Upper lobe of left lung (tissue), 4 donors: ENCODE measurements around the gene EPX.
A peak's percentile ranks its signal among the peaks of the same experiment; 100 is the strongest.

ENCODE experiments used
- CTCF ChIP-seq, 6 experiments: fragments of 450-650 bp in 4 of 6; fragments of 200-600 bp in 2 of 6; sonication (generic) in 2 of 6; IDR thresholded peaks; one replicate each; pipeline ENCODE4 v1.5.1; 2016 to 2019; ENCODE audit warnings: antibody characterized with exemption in 6 of 6
- EP300 ChIP-seq, 4 donors: sonication (generic); formaldehyde crosslinking; IDR thresholded peaks; one replicate each; pipeline ENCODE4 v1.5.1; 2017; ENCODE audit warnings: antibody characterized with exemption in 4 of 4, control low read depth in 2 of 4
- POLR2A ChIP-seq, 4 donors: fragments of 450-650 bp; IDR thresholded peaks; one replicate each; pipeline ENCODE4 v1.5.1; 2016 to 2017; ENCODE audit warnings: antibody characterized with exemption in 4 of 4, mild to moderate bottlenecking in 2 of 4
- POLR2AphosphoS5 ChIP-seq, 2 donors: sonication (generic); formaldehyde crosslinking; IDR thresholded peaks; one replicate each; pipeline ENCODE4 v1.5.1; 2017; ENCODE audit warnings: antibody characterized with exemption in 2 of 2

DNA sequence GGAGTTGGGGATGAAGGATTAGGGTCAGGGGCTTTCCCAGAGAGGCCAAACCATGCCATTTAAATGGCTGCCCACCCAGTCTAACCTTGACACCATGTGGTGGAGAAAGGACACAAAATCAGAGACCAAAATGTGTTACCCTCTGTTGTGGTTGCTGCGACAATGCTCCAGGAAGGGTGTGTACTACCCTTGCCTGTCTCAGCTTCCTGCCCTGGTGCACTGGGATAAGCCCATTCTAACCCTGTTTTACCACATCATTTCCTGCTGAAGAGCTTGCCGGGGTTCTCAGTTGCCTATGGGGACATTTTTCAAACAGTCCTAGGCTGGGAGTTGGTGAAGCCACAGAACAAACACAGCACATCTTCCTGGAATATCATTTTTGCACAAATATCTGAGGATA lies 39.5 kb upstream of the EPX start:
- TF ChIP-seq CTCF (IDR thresholded peaks at IDR 0.05) (no peak), POLR2A (IDR thresholded peaks at IDR 0.05) (no peak), EP300 (IDR thresholded peaks at IDR 0.05) (no peak), POLR2AphosphoS5 (IDR thresholded peaks at IDR 0.05) (peak in 1 of 2 donors; percentile 52)
